ENCODE data around the gene RUVBL2. TPM values are rescaled to one million over a fixed set of nuclear protein-coding genes. Genes with fewer than 3 reads are reported as not detected.
A peak's percentile ranks its signal among the peaks of the same experiment; 100 is the strongest.

RUVBL2 gene
- 60.3 TPM for total RNA-seq

- DNase-seq (ENCODE audit: low spot score), result peak; percentile 100
These were observed at the start of gene RUVBL2, which contains the start of gene GYS1 for GRCh38 chr19:48993175-48994034. RUVBL2 (plus strand) TSS chr19:48993887; CDS start chr19:48993912, 25 bp downstream. GYS1 (minus strand) TSS chr19:48993309; CDS start chr19:48993112, 197 bp downstream.

GRCh38 chr19:48945415-48945814 is 48.3 kb upstream of the RUVBL2 start:
- DNase-seq (ENCODE audit: low spot score), result no peak

GRCh38 chr19:48945817-48946216 is 47.9 kb upstream of the RUVBL2 start:
- DNase-seq (ENCODE audit: low spot score), result no peak

GRCh38 chr19:48946463-48947257 is 47.0 kb upstream of the RUVBL2 start:
- no peak for DNase-seq (ENCODE audit: low spot score)

GRCh38 chr19:48947258-48947542 is 46.5 kb upstream of the RUVBL2 start:
- DNase-seq (ENCODE audit: low spot score), result no peak

- DNase-seq (ENCODE audit: low spot score), result no peak
These were observed 43.5 kb upstream of the RUVBL2 start for GRCh38 chr19:48950159-48950558.

- DNase-seq (ENCODE audit: low spot score), result no peak
These were observed 42.7 kb upstream of the RUVBL2 start for GRCh38 chr19:48950830-48951519.

- DNase-seq (ENCODE audit: low spot score), result no peak
These were observed 40.5 kb upstream of the RUVBL2 start for GRCh38 chr19:48953141-48953540.

GRCh38 chr19:48953990-48954594 is 39.6 kb upstream of the RUVBL2 start:
- DNase-seq (ENCODE audit: low spot score), result no peak

GRCh38 chr19:48954595-48955307 is 38.9 kb upstream of the RUVBL2 start, which contains the start of gene BAX:
BAX (plus strand) TSS chr19:48954875; CDS start chr19:48954929, 54 bp downstream.
- DNase-seq (ENCODE audit: low spot score), result peak; percentile 97

GRCh38 chr19:48955308-48955958 is 38.3 kb upstream of the RUVBL2 start:
- DNase-seq (ENCODE audit: low spot score), result no peak

- DNase-seq (ENCODE audit: low spot score), result no peak
These were observed 35.7 kb upstream of the RUVBL2 start for GRCh38 chr19:48958006-48958405.

GRCh38 chr19:48959341-48960239 is 34.1 kb upstream of the RUVBL2 start:
- DNase-seq (ENCODE audit: low spot score), result no peak

- DNase-seq (ENCODE audit: low spot score), result no peak
These were observed 32.5 kb upstream of the RUVBL2 start for GRCh38 chr19:48961051-48961649.

GRCh38 chr19:48961673-48962028 is 32.0 kb upstream of the RUVBL2 start:
- DNase-seq (ENCODE audit: low spot score), result no peak

GRCh38 chr19:48962029-48962848 is 31.4 kb upstream of the RUVBL2 start:
- peak; percentile 70 for DNase-seq (ENCODE audit: low spot score)

- DNase-seq (ENCODE audit: low spot score), result no peak
These were observed 30.9 kb upstream of the RUVBL2 start for GRCh38 chr19:48962849-48963165.

Measured in mucosa of gallbladder (tissue), 1 donor.